K562 (cell line): ENCODE data around the gene CACYBP. TPM values are rescaled to one million over a fixed set of nuclear protein-coding genes. Genes with fewer than 3 reads are reported as not detected.

Experiments used
- BCOR ChIP-seq: fragments of 450-650 bp; IDR thresholded peaks from 2 replicates; pipeline ENCODE4 v1.6.1; 2016
- BRD4 ChIP-seq: fragments of 200-600 bp; sonication (generic); IDR thresholded peaks from 2 replicates; pipeline ENCODE4 v1.6.1; 2017; ENCODE audit warnings: inconsistent platforms
- CCNT2 ChIP-seq: IDR thresholded peaks from 2 replicates; pipeline ENCODE4 v1.6.1; 2011; ENCODE audit warnings: borderline replicate concordance, low read depth, mild to moderate bottlenecking, moderate library complexity, mixed read lengths, low read length; ENCODE audit not compliant: insufficient read length; ENCODE audit errors: extremely low read depth
- CHCHD3 ChIP-seq: fragments of 250-450 bp; sonication (Bioruptor Pico); IDR thresholded peaks from 2 replicates; pipeline ENCODE4 v2.1.2; 2022; ENCODE audit warnings: mild to moderate bottlenecking
- ELF1 ChIP-seq: fragments of 200-800 bp; sonication (Bioruptor generic); IDR thresholded peaks from 2 replicates; pipeline ENCODE4 v1.6.1; 2016; ENCODE audit warnings: missing genetic modification characterization, missing compliant biosample characterization
- ELF2 ChIP-seq: fragments of 250-450 bp; sonication (Bioruptor Pico); IDR thresholded peaks from 2 replicates; pipeline ENCODE4 v1.5.0; 2021; ENCODE audit warnings: mild to moderate bottlenecking
- KDM1A ChIP-seq, 2 experiments: fragments of 450-650 bp; IDR thresholded peaks; 2 replicates each; pipeline ENCODE4 v1.6.1; 2016; ENCODE audit warnings: mild to moderate bottlenecking in 2 of 2
- KDM4B ChIP-seq, 2 experiments: fragments of 450-650 bp in 1 of 2; sonication (generic) in 1 of 2; IDR thresholded peaks; 2 replicates each; pipeline ENCODE4 v1.6.1; 2016 to 2017; ENCODE audit warnings: borderline replicate concordance in 2 of 2, antibody characterized with exemption in 1 of 2, low read depth in 1 of 2, mild to moderate bottlenecking in 1 of 2
- KLF6 ChIP-seq: fragments of 250-450 bp; sonication (Bioruptor Pico); IDR thresholded peaks from 2 replicates; pipeline ENCODE4 v1.4.0; 2020; ENCODE audit warnings: mild to moderate bottlenecking, moderate library complexity, borderline replicate concordance
- MCM3 ChIP-seq: fragments of 450-650 bp; IDR thresholded peaks from 2 replicates; pipeline ENCODE4 v1.6.1; 2016
- MCM7 ChIP-seq, 2 experiments: fragments of 450-650 bp; IDR thresholded peaks; 2 replicates each; pipeline ENCODE4 v1.6.1; 2016 to 2018
- MYBL2 ChIP-seq, 2 experiments: fragments of 450-650 bp in 1 of 2; sonication (generic) in 1 of 2; formaldehyde crosslinking in 1 of 2; IDR thresholded peaks; 2 replicates each; pipeline versions ENCODE4 v1.6.1 to v1.8.1; 2017 to 2022; ENCODE audit warnings: borderline replicate concordance in 1 of 2, inconsistent platforms in 1 of 2, low read depth in 1 of 2, mild to moderate bottlenecking in 1 of 2, missing genetic modification reagents in 1 of 2, moderate library complexity in 1 of 2
- NBN ChIP-seq: fragments of 450-650 bp; IDR thresholded peaks from 2 replicates; pipeline ENCODE4 v1.6.1; 2016; ENCODE audit warnings: low read depth, mild to moderate bottlenecking
- NFE2 ChIP-seq: IDR thresholded peaks from 2 replicates; pipeline ENCODE4 v1.6.1; 2014; ENCODE audit warnings: antibody characterized with exemption, low read depth
- NFE2L1 ChIP-seq: fragments of 450-650 bp; IDR thresholded peaks from 2 replicates; pipeline ENCODE4 v1.6.1; 2016; ENCODE audit warnings: missing genetic modification characterization, low read depth, mild to moderate bottlenecking, missing compliant biosample characterization, moderate library complexity, borderline replicate concordance
- NONO ChIP-seq, 2 experiments: fragments of 200-400 bp in 1 of 2; fragments of 450-650 bp in 1 of 2; formaldehyde crosslinking in 1 of 2; IDR thresholded peaks; 2 replicates each; pipeline ENCODE4 v1.6.1; 2017; ENCODE audit warnings: low read depth in 2 of 2, mild to moderate bottlenecking in 2 of 2, moderate library complexity in 2 of 2, low read length in 1 of 2
- PML ChIP-seq: IDR thresholded peaks from 2 replicates; pipeline ENCODE4 v1.6.1; 2012; ENCODE audit warnings: low read length, inconsistent platforms
- POLR2H ChIP-seq: IDR thresholded peaks from 2 replicates; pipeline ENCODE4 v1.6.1; 2016; ENCODE audit warnings: missing genetic modification characterization, low read depth, mild to moderate bottlenecking, control low read depth, missing compliant biosample characterization, moderate library complexity
- SMAD3 ChIP-seq: fragments of 450-650 bp; formaldehyde crosslinking; conservative IDR thresholded peaks from 2 replicates; pipeline ENCODE4 v1.4.0; 2020; ENCODE audit warnings: mild to moderate bottlenecking
- SMARCA5 ChIP-seq: fragments of 450-650 bp; IDR thresholded peaks from 2 replicates; pipeline ENCODE4 v1.6.1; 2016
- SPI1 ChIP-seq: IDR thresholded peaks from 2 replicates; pipeline ENCODE4 v1.6.1; 2011; ENCODE audit warnings: low read depth, low read length, control low read depth, borderline replicate concordance
- WHSC1 ChIP-seq: IDR thresholded peaks from one replicate; pipeline ENCODE4 v1.6.1; 2012; ENCODE audit warnings: low read length, control low read depth, inconsistent platforms
- ZFP1 ChIP-seq: fragments of 450-650 bp; formaldehyde crosslinking; IDR thresholded peaks from 2 replicates; pipeline ENCODE4 v1.4.0; 2020; ENCODE audit warnings: mild to moderate bottlenecking, mixed read lengths
- ZNF232 ChIP-seq: sonication (generic); formaldehyde crosslinking; IDR thresholded peaks from 2 replicates; pipeline ENCODE4 v1.8.0; 2022; ENCODE audit warnings: mild to moderate bottlenecking, missing genetic modification reagents
- ZNF408 ChIP-seq: fragments of 250-450 bp; sonication (Bioruptor Pico); IDR thresholded peaks from 2 replicates; pipeline ENCODE4 v1.4.0; 2020; ENCODE audit warnings: low read depth, mild to moderate bottlenecking, moderate library complexity
- ZNF41 ChIP-seq: fragments of 250-450 bp; sonication (Bioruptor Pico); conservative IDR thresholded peaks from 2 replicates; pipeline ENCODE4 v1.4.0; 2020; ENCODE audit warnings: mild to moderate bottlenecking
- ZNF551 ChIP-seq: fragments of 250-450 bp; sonication (Bioruptor Pico); IDR thresholded peaks from 2 replicates; pipeline ENCODE4 v1.5.0; 2021; ENCODE audit warnings: mild to moderate bottlenecking, moderate library complexity
- ZNF57 ChIP-seq: fragments of 450-650 bp; formaldehyde crosslinking; IDR thresholded peaks from 2 replicates; pipeline ENCODE4 v1.4.0; 2020; ENCODE audit warnings: mild to moderate bottlenecking, moderate library complexity
- ZNF584 ChIP-seq: fragments of 200-800 bp; sonication (Bioruptor generic); IDR thresholded peaks from 2 replicates; pipeline ENCODE4 v1.6.1; 2016; ENCODE audit warnings: low read depth, mild to moderate bottlenecking, missing genetic modification characterization, missing compliant biosample characterization
- polyA plus RNA-seq, 8 experiments: library from polyadenylated mRNA; depleted of rRNA in 4 of 8; stranded (reverse) in 5 of 8; unstranded in 3 of 8; fragments of >200 nt; fragmentation: Nextera tagmentation in 2 of 8; fragmentation: Illumina TruSeq in 1 of 8; extraction: Ambion mirVana in 2 of 8; extraction: Trizol in 1 of 8; gene quantifications; 2 replicates each; pipeline versions ENCODE4 v1.2.1 to v1.2.3, GENCODE V29; 2011 to 2014; ENCODE audit warnings: inconsistent platforms in 1 of 8, missing spikeins in 1 of 8
- total RNA-seq, 7 experiments: library from RNA; depleted of rRNA in 6 of 7; stranded (reverse); fragments of >200 nt in 6 of 7; fragmentation: Illumina TruSeq in 2 of 7; extraction: Trizol in 2 of 7; gene quantifications; 2 replicates each; pipeline versions ENCODE4 v1.2.1 to v1.2.3, GENCODE V29; 2011 to 2021; ENCODE audit warnings: low replicate concordance in 1 of 7
- TF ChIP-seq, protein P1 (sequence below): fragments of 450-650 bp; IDR thresholded peaks from 2 replicates; pipeline ENCODE4 v1.6.1; 2016; ENCODE audit warnings: low read depth, mild to moderate bottlenecking, moderate library complexity
- TF ChIP-seq, protein P2 (sequence below): sonication (generic); IDR thresholded peaks from 2 replicates; pipeline ENCODE4 v1.6.1; 2016
- TF ChIP-seq, protein P3 (sequence below): fragments of 250-450 bp; sonication (Bioruptor Pico); IDR thresholded peaks from 2 replicates; pipeline ENCODE4 v1.8.0; 2022; ENCODE audit warnings: moderate library complexity, mild to moderate bottlenecking, inconsistent platforms

Gene CACYBP
- total and polyA plus RNA-seq, 9 of the 15 experiments (the other 6 are each of a cell fraction or from before 2014, with no cell fraction given) = 147 to 1,576 (median 488) TPM

DNA sequence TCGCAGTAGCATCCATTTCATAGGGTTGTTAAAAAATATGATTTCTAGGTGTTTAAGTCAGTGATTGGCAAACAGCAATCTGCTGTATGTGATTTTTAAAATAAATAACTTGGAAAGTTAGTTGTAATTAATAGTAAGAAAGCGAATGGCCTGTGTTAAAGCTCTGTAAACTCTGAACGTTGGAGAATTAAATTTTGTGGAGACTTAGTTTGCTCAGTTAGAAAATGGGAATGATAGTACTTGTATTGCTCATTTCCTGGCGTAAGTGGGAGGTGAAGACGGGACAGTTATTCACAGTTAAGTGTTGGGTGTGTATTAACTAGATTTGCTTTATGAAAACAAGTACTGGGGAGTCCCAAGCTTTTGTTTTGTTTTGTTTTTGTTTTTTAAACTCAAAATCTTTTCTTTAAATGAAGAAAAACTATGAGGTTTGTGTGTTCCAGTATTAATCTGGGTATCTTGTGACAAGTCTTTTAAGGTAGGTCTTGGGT is 995 bp downstream of the CACYBP start (continued):
- TF ChIP-seq NFE2L1 (tag) (no peak), ZNF584 (CRISPR knock-in tag) (no peak), CHCHD3 (no peak), KLF6 (CRISPR knock-in tag) (no peak), ELF2 (no peak), NBN (no peak), BCOR (0 out of 2 replicates have a peak, but pooled peaks have one; percentile 7), CCNT2 (no peak), POLR2H (tag) (peak; percentile 50; the same call in 1 of the 2 replicates), BRD4 (no peak; the same call in 1 of the 2 replicates), NONO (IDR thresholded peaks at IDR 0.05; ENCODE audit: low read depth in 2 of 2, low read length in 1 of 2) (no peak), ZNF408 (CRISPR knock-in tag) (no peak), MCM3 (no peak), SMARCA5 (peak; percentile 8; the same call in 1 of the 2 replicates), ZNF232 (CRISPR knock-in tag) (no peak), ZFP1 (CRISPR knock-in tag) (no peak), ZNF41 (CRISPR knock-in tag) (no peak), WHSC1 (no peak), SPI1 (no peak), ELF1 (tag) (no peak), MCM7 (IDR thresholded peaks at IDR 0.05) (no peak), SMAD3 (CRISPR knock-in tag) (no peak), KDM1A (IDR thresholded peaks at IDR 0.05) (peak in 1 of 2 experiments; percentile 56; a peak in 2 of 4 replicates), ZNF57 (CRISPR knock-in tag) (no peak), ZNF551 (0 out of 2 replicates have a peak, but pooled peaks have one; percentile 13), MYBL2 (IDR thresholded peaks at IDR 0.05; ENCODE audit: low read depth) (no peak), MYBL2 (CRISPR knock-in tag; IDR thresholded peaks at IDR 0.05; ENCODE audit: borderline replicate concordance) (no peak), KDM4B (IDR thresholded peaks at IDR 0.05; ENCODE audit: borderline replicate concordance in 2 of 2, low read depth in 1 of 2) (no peak), PML (no peak), NFE2 (no peak)
- TF ChIP-seq, protein P1, sequence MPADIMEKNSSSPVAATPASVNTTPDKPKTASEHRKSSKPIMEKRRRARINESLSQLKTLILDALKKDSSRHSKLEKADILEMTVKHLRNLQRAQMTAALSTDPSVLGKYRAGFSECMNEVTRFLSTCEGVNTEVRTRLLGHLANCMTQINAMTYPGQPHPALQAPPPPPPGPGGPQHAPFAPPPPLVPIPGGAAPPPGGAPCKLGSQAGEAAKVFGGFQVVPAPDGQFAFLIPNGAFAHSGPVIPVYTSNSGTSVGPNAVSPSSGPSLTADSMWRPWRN = 0 out of 2 replicates have a peak, but pooled peaks have one; percentile 11
- TF ChIP-seq, protein P2, sequence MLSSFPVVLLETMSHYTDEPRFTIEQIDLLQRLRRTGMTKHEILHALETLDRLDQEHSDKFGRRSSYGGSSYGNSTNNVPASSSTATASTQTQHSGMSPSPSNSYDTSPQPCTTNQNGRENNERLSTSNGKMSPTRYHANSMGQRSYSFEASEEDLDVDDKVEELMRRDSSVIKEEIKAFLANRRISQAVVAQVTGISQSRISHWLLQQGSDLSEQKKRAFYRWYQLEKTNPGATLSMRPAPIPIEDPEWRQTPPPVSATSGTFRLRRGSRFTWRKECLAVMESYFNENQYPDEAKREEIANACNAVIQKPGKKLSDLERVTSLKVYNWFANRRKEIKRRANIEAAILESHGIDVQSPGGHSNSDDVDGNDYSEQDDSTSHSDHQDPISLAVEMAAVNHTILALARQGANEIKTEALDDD = peak; percentile 55
- TF ChIP-seq, protein P3, sequence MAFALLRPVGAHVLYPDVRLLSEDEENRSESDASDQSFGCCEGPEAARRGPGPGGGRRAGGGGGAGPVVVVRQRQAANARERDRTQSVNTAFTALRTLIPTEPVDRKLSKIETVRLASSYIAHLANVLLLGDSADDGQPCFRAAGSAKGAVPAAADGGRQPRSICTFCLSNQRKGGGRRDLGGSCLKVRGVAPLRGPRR (CRISPR knock-in tag) = no peak
